GM12864 (cell line): Measurements from ENCODE around the gene TRPV4.

Experiments used
- DNase-seq: peaks from one replicate; pipeline ENCODE4 v3.0.0-alpha.2; 2011; ENCODE audit warnings: low read depth
- H3K4me3 ChIP-seq: 2 replicates; pipeline ENCODE4 v1.5.1; 2011; ENCODE audit warnings: mild to moderate bottlenecking, low read depth, low read length, control low read depth
- TF ChIP-seq, protein P1 (sequence below): IDR thresholded peaks from 2 replicates; pipeline ENCODE4 v1.5.1; 2011; ENCODE audit warnings: low read depth, mild to moderate bottlenecking, moderate library complexity, low read length, control low read depth, inconsistent platforms; ENCODE audit errors: missing control alignments

Gene TRPV4

GRCh38 chr12:109744986-109745942 lies 87.9 kb downstream of the TRPV4 start:
- no peak for DNase-seq
- TF ChIP-seq, protein P1, sequence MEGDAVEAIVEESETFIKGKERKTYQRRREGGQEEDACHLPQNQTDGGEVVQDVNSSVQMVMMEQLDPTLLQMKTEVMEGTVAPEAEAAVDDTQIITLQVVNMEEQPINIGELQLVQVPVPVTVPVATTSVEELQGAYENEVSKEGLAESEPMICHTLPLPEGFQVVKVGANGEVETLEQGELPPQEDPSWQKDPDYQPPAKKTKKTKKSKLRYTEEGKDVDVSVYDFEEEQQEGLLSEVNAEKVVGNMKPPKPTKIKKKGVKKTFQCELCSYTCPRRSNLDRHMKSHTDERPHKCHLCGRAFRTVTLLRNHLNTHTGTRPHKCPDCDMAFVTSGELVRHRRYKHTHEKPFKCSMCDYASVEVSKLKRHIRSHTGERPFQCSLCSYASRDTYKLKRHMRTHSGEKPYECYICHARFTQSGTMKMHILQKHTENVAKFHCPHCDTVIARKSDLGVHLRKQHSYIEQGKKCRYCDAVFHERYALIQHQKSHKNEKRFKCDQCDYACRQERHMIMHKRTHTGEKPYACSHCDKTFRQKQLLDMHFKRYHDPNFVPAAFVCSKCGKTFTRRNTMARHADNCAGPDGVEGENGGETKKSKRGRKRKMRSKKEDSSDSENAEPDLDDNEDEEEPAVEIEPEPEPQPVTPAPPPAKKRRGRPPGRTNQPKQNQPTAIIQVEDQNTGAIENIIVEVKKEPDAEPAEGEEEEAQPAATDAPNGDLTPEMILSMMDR: no peak
- H3K4me3 ChIP-seq: no peak overlapping the region

- no peak for DNase-seq
- TF ChIP-seq, protein P1: no peak
- H3K4me3 ChIP-seq: no peak overlapping the region
Observed at GRCh38 chr12:109744026-109744425, 89.2 kb downstream of the TRPV4 start.

- TF ChIP-seq, protein P1: no peak
- DNase-seq: no peak
- H3K4me3 ChIP-seq: no peak overlapping the region
Observed at GRCh38 chr12:109743076-109743910, 89.9 kb downstream of the TRPV4 start.

DNA sequence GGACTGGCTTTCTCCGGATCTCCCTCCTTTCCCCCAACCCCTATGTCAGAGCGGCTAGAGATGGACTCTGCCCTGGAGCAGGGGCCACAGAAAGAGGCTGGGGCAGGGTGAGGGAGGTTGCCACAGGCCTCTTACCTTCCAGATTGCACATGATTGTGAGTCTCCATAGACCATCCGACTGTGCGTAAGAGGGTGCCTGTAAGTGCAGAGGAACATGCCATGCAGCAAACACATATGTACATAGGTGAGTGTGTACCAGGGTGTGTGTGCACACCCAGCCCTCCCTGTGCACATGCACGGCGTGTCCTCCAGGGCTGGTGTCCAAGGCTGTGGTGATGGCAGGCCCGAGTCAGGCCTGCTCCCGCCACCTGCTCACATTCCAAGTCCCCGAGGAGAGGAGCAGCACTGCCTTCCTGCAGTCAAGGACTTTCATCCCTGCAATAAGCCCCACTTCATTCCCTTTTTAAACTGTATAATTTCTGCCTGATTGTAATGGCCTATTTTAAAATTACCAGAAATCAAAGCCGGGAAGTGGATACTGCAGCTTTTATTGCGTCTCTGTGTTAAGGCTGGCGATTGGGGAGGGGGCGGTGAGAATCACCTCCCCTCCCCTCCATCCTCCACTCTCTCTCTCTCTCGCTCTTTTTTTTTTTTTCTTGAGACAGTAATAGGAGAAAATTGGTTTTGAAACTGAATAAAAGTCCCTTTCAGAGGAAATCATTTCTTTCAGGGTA lies 91.1 kb downstream of the TRPV4 start:
- H3K4me3 ChIP-seq: no peak overlapping the region
- DNase-seq: no peak
- TF ChIP-seq, protein P1: no peak

- no peak for DNase-seq
- TF ChIP-seq, protein P1: no peak
- H3K4me3 ChIP-seq: no peak overlapping the region
Observed at GRCh38 chr12:109741286-109741969, 91.8 kb downstream of the TRPV4 start.

- no peak for DNase-seq
- TF ChIP-seq, protein P1: no peak
- H3K4me3 ChIP-seq: no peak overlapping the region
Observed at GRCh38 chr12:109740694-109741245, 92.4 kb downstream of the TRPV4 start.
